HG03159 (cell line): ENCODE measurements around the gene PCMTD2.

Source experiments
- ATAC-seq: cut with Tn5 transposase; IDR thresholded peaks from one replicate; pipeline ENCODE4 v1.9.1; 2021; ENCODE audit warnings: mild to moderate bottlenecking, moderate library complexity; ENCODE audit not compliant: unreplicated experiment

Gene PCMTD2

DNA sequence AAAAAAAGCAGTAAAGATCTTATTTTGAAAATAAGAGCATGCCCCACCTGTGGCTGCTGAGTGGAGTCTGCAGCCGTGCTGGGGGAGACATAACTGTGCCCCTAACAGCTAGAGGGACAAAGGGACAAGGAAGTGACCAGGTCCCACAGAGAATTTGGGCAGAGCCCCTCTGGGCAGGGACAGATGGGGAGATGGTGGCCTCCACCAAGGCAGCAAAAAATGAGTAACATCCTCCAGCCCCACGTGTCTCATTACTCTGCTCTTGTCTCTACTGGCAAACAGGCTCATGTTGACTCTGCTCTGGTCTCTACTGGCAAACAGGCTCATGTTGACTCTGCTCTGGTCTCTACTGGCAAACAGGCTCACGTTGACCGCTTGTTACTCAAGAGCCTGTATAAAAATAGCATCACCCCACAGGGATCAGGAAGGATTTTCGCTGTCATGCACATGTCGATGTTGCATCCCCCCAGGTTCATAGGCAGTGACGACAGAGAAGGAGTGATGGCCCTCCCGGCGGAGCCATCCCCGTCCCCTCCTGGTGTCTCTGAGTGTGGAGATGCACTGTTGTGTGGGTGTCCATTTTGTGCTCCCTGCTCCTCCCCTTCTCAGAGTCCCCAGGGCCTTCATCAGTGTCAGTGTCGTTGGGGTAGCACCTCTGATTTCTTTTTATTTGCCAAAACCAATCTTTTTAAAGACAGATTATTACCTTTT lies 17.3 kb upstream of the PCMTD2 start:
- no peak for ATAC-seq

DNA sequence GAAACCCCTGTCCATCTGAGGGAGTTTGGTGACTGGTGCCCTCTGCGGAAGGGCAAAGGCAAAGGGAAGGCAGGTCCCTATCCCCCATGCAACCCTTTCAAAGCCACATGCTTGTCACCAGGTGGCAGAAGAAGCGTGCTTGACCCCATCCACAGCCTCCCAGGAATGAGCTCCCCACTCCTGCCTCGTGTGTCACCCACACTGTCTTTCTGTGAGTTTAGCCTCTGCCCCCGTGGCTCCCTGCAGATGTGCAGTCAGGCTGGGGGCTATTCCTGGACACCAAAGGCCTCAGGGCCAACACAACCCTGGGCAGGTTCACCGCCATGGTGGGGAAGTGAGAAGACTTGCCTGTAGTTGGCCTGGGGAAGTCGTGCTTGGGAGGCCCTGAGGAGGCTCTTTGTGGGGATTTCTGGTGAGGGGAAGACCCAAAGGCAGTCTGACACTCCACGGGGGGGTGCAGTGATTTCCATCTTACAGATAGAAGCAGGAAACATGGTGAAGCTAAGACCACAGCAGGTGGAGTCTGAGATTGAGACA lies 16.6 kb upstream of the PCMTD2 start:
- ATAC-seq = no peak

DNA sequence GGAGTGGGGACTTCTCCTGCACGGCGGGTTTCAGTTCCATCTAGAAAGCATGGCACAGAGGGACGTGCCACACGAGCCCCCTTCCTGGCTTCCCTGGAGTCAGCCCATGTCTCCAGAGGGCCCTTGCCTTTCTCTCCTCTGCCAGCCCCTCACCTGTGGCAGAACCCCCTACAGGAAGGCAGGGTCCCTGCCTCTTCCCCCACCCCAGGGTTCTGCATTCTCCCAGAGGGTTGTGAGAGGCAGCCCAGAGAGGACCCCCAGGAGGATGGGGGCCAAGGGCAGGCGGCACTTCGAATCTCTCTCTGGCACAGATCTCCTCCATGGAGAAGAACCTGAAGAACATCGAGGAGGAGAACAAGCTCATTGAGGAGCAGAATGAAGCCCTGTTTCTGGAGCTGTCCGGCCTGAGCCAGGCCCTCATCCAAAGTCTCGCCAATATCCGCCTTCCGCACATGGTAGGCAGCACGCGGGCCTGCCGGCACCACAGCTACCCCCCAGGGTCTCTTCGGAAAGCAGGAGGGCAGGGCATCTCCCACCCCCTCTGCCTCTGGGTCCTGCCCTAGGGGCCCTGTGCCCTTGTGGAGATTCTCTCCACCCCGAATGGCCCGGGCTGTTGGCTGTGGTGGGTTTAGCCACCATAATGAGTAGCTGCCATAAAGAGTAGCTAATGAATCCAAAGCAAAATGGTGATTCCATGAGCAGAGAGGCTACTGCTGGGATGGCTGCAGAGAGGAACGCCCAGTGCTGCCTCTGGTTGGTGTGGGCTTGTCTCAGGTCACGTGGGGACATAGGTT lies 15.9 kb upstream of the PCMTD2 start:
- no peak for ATAC-seq

DNA sequence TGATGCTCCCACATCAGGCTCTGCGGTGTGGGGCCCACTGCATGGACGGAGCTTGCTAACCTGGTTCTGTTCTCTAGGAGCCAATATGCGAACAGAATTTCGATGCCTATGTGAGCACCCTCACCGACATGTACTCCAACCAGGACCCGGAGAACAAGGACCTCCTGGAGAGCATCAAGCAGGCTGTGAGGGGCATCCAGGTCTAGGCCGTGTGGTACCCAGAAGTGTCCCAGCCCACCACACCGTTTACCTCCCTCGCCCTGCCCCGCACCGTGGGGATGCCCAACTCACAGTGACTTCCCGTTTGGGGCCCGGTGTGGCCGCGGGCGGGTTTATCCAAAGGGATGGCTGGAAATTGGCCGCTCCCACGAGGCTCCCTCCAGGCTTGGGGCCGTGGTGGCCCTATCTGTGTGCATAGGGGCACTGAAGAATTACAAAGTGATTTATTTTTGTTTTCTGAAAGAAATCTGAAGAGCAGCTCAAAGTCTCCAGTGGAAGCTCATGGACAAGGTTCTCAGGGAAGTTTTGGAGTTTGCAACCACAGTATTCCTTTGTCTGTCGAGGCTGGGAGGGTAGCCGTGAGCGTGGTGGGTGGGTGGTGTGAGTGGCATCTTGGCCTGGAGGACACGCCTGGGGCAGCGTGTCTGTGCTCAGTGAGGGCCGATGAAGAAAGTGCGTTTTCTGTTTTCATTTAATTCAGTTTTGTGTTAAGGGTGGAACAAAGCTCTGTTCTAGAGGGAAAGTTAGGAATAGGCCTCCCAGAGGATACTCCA lies 15.1 kb upstream of the PCMTD2 start:
- no peak for ATAC-seq

DNA sequence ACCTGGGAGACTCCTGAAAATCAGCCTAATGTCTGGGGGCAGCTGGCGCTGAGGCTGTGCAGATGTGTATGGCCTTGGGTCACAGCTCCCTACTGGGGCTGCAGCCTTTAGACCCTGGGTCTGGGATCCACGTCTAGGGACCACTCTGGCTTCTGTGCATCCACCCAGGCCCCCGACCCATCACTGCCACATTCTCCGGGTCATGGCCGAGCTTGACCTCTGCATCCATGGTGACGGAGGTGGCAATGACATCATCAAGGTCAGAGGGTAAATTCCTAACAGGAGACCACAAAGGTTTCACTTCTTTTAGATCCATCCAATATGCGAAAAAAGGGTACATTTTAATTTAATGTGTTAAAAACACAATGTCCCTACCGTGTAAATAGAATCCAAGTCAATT lies 14.5 kb upstream of the PCMTD2 start:
- ATAC-seq = no peak

DNA sequence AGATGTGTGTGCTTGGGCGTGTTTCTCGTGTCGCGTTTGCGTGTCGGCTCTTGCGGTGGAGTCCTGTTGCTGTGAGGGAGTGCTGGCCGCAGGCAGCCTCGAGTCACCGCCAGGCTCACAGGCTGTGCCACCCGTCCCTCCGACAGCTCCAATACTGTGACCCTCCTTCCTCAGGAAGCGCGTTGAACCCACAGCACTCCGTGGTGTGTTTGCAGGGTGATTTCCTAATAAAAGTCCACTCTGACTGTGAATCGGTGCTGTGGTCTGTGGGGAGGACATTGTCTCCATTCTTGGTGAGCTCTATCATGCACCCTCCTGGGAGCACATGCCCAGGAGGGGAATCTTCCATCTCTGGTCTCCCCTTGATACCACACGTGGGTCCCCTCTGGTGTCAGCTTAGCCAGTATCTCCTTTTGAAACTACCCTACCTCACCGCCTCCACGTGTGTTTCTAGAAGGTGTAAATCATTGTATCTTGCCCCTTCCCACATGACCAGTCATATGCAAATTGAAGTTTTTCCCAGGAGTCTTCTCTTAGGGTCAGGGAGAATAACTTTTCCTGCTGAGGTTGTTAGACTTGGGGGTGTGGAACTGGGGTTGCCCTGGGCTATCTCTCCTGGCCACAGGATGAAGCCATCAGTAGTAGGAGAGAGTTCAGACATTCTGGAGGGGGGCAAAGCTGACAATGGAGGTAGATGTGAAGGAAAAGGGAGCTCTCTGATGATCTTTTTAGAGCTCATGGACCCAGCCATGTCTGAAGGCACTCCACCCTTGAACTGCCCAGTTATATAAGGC lies 13.3 kb upstream of the PCMTD2 start:
- no peak for ATAC-seq

DNA sequence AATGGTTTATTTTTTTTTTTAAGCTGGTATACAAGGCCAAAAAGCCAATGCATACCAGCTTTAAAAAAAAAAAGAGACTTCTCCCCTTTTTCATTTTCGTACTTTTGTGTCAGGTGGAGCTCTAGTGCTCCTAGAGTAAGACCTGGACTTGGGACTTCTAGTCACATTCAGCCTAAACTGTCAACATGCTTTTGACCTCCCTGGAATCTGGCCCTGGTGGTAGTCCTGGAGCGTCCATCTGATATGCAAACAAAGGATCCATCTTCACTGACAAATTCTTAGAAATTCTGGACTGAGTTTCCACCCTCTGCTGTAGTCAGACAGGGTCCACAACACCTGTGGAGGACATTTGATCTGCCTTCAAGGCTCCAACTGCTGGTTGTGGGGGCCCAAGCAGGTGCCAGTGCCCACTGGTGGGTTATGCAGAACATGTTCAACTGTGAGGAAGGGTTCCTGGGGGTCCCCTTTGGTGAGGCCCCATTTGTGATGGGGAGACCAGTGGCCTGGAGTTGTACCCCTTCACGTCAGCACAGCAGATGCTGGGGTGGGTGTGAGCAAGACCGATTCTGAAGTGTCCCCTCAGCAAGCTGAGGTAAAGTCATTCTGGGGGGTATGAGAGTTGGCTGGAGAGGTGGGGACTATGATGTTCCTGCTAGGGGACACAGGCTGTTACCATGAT lies 12.6 kb upstream of the PCMTD2 start:
- no peak for ATAC-seq

DNA sequence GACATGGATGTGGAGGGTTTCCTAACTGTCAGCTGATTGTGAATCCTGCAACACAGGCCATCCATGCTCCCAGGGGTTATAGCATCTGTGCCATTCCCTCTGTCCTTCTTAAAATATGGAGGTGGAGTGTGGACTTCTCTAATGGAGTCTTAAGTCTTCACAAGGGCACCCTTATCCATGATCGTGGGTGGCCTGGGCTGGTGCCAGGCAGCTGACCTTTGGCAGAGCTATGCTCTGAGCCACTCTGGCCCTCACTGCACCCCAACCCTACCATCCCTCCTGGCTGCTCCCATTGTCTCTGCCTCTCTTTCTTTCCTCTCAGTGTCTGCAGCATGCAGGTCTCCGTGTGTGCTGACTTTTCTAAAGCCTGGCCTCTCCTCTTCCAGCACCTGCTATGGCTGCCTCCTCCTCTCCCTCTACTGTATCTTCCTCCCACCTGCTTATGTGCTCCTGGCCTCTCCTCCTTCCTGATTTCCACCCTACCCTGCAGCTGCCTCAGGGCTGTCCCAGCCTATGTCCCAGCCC lies 11.2 kb upstream of the PCMTD2 start:
- ATAC-seq = no peak

DNA sequence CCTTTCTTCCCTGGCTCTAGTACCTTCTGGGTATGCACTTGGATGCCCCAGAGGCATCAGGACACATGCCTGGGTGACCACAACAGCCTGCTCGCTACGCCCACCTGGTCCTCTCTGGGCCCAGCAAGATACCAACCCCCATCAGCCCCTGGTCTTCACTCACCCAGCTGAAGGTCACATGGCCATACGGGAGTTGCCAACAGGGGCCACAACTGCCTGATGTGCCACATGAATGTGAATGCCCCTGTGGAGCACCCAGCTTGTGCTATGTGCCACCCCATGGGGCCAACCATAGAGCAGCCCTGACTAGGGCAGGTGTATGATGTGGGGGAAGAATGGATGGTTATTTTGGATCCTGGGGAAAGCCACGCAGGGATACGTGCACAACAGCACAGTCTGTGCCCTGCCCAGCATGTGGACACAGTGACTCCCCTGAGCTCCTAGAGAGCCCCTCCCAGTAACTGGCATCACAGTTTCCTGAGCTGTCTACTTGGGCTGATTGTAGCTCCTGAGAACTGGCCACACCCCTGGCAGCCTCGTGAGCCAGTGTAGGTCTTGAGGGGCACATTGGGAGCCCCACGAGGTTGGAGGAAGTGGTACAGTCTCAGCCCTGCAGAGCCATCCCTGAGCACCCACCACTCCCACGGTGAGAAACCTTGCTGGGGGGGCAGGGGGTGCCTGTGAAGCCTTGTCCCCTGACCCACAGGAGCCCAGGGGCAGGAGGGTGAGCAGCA lies 10.5 kb upstream of the PCMTD2 start:
- ATAC-seq = no peak

DNA sequence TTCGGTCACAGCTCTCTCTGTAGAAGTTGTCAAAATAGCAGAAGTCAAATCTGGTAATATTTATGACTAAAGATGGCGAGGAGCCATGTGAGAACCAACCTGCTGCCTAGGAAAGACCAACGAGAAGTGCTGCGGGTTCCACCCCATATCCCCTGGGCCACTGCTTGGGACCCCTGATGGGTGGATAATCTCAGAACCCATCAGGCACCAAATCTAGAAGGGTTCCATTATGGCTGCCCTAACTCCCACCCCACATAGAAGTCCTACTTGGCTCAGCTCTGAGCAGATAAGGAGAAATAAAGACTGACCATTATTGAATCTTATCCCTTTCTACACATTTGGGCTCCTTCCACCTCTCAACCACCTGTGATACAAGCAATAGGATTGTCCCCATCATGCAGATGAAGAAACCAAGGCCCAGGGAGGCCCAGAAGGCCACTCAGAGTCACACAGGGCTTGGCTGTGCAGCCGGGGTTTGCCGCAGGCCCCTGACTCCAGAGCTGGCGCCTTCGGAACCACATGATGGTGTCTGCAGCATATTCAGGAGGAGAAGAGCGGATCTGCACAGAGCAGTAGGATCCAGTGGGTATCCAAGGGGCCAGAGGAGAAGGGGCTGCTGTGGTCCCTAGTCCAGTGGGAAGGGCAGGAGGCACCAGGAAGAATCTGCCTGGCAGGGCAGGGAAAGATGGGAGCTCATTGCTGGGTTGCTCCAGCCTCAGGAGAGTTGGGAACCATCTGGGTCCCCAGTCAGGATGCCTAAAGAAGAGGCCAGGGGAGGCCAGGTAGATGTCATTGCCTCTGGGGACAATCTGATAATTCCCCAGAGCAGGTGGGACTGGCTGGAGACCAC lies 9.6 kb upstream of the PCMTD2 start:
- ATAC-seq = no peak

DNA sequence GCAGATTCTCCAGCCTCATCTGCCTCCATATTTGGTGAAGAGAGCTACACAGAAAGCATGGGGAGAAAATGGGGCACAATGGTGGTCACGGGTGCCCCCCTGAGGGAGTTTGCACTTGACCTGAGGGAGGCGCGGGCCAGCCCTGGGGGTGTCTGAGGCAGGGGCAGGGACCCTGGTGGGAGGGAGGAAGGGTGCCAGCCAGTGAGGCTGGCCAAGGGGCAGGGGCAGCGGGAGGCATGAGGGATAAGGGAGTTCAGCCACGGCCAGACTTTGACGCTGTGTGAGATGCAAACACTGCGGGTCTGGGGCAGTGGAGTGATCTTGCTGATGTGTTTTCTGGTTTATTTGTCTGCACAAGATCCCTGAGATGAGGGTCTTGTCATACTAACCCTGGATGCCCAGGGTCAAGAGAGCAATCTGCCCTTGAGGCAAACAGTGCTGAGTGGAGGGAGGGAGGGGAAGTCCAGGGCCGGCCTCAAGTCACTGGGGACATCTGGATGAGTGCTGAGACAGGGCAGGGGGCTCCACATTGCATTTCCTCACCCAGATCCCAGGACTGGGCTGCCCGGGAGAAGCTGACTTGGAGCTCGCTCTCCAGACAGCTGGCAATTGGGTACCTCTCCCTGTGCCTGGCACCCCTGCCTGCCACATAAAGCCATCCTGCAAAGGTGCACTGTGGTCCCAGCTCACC lies 8.8 kb upstream of the PCMTD2 start:
- ATAC-seq = no peak

DNA sequence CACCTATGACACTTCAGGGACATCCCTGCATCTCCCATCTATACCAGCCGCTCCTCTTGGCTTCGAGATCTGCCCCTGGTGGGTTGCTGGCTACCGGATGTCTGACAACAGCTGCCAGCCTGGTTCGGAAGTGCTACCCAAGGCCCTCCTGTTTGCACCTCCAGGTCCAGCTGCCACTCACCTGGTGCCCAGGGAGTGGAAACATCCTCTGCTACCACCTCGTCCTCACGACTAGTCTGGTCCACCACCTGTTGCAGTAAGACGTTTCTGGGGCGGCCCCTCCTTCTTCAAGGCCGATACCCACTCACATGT lies 8.3 kb upstream of the PCMTD2 start:
- ATAC-seq = no peak

DNA sequence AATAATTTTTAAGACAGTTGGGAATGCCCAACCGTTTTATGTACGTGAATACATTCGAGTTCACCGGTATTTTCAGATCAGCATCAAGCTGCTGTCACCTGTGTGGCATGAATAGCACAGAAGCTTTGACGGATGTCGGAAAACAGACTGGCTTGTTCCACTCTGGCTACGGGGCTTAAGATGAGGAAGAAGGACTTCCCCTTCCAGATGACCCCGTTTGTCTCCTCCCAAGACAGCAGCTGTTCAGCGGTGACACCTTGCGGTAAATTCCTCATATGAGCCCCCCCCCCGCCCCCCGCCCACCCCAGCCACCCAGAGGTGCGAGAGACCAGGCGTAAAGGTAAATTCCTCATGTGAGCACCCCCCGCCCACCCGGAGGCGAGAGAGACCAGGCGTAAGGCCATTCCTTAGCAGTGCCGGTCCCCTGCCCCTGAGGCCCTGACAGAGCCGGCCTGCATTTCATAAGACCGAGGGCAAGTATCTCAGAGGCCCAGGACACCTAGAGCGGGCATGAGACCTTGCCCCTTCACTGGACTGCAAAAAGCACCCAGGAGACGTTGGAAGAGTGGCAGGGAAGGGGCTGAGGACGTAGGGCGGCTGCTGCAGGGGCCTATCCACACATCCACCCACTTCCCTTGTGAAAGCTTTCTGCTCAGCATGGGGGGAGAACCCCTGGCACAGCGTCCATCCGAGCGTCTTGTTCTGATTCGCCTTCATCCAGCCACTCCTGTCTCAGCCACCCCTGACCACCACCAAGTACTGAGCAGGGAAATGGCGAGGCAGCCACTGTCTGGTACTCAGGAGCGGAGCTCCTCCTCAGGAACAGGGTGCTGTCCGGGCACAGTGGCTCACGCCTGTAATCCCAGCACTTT lies 7.3 kb upstream of the PCMTD2 start:
- no peak for ATAC-seq

DNA sequence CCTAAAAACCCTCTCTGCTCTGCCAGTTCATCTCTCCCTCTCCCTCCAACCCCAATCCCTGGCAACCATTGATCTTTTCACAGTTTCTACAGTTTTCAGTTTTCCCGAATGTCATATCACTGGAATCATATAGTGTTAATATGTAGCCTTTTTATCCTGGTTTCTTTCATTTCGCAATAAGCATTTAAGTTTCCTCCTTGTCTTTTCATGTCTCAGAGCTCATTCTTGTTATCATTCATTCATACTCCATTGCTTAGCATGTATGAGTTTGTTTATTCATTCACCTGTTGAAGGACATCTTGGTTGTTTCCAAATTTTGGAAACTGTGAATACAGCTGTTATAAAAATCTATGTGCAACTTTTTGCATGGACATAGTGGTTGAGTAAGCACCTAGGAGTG lies 5.5 kb upstream of the PCMTD2 start:
- ATAC-seq = no peak

DNA sequence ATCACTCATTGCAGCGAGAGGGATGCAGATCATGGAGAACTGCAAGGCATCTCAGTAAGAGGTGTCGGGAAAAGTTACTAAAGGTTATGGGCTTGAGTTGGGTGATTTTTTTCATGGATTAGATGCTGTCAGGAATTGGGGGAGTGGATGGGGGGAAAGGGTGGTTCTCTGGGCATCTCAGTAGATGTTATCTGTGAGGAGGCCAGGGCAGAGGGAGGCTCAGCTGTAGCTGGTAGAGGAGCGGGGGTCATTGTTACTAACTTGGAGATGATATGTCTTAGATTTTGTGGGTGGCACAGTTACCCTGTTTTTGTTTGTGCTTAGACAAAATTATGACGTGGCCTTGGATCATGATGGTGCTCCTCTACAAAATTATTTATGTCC lies 2.6 kb upstream of the PCMTD2 start:
- no peak for ATAC-seq

DNA sequence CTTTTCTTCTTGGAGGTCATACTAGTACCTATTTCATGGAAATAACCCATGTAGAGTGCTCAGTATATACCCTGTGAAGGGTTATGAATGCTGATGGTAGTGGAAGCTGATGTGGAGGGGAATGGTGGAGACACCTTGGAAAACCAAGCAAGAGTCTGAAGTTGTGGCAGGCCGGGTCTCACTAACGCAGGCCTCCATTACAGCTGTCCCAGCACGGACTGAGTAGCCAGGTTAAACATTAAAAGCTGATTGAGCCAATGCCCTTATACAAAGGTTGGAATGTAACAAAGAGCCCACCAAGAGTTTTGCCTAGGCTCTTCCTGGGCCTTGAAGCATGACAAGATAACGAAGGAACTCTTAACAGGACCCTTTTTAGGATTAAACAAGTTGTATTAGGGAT lies 2.1 kb upstream of the PCMTD2 start:
- no peak for ATAC-seq

DNA sequence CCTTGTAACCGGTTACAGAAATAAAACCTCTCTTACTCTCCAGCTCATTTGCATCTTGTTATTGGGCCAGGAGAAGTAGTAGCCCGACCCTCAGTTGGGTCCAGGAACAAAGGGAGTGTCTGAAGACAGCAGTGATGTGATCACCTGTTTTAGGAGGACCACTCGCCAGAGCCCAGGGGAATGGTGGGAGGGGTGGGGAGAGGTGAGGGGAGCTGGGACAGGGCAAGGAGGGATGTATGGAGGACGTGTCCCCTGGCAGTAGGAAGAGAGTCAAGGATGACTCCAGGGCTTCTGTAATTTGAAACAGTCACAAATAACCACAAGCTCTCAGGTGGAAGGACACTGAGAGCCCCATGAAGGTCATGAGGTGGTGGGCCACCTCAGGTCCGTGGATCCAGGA lies 1.4 kb upstream of the PCMTD2 start:
- no peak for ATAC-seq
